H1 (cell line): Measurements from ENCODE around the gene RECK. TPM values are rescaled to one million over a fixed set of nuclear protein-coding genes. Genes with fewer than 3 reads are reported as not detected.
A peak's percentile ranks its signal among the peaks of the same experiment; 100 is the strongest.

ENCODE experiments used
- CTCF ChIA-PET: fragments of 300-600 bp; sonication (Branson Sonifier 250); formaldehyde crosslinking; loops from one replicate; lab custom pipeline; 2021; ENCODE audit not compliant: partially characterized antibody; lab: Charles Lee
- POLR2A ChIA-PET: fragments of 300-600 bp; sonication (Branson Sonifier 250); formaldehyde crosslinking; loops from one replicate; lab custom pipeline; 2021; ENCODE audit warnings: inconsistent platforms; ENCODE audit not compliant: partially characterized antibody; lab: Charles Lee
- DNase-seq, 2 experiments: peaks; one replicate each; pipeline versions ENCODE4 v3.0.0 to v3.0.0-alpha.2; 2010 to 2022; ENCODE audit warnings: low spot score in 2 of 2, low read depth in 1 of 2, mixed read lengths in 1 of 2
- FAIRE-seq: peaks from 2 replicates; lab custom pipeline; 2011; peaks lifted over from hg19 to GRCh38; lab: Jason Lieb, UNC
- H2AFZ ChIP-seq: 2 replicates; pipeline ENCODE4 v1.8.1; 2012; ENCODE audit warnings: low read length, inconsistent platforms
- H2AK5ac ChIP-seq: 2 replicates; pipeline ENCODE4 v1.6.1; 2013; ENCODE audit warnings: low read depth, low read length
- H2BK120ac ChIP-seq: replicated peaks from 2 replicates; pipeline ENCODE3; 2013; ENCODE audit warnings: low read depth, low read length, inconsistent platforms
- H2BK12ac ChIP-seq: 2 replicates; pipeline ENCODE4 v1.6.1; 2013; ENCODE audit warnings: low read depth, low read length
- H2BK15ac ChIP-seq: 2 replicates; pipeline ENCODE4 v1.6.1; 2013; ENCODE audit warnings: low read length
- H2BK20ac ChIP-seq: 2 replicates; pipeline ENCODE4 v1.6.1; 2013; ENCODE audit warnings: low read length
- H2BK5ac ChIP-seq: 2 replicates; pipeline ENCODE4 v1.6.1; 2013; ENCODE audit warnings: low read depth, low read length
- H3K14ac ChIP-seq: 2 replicates; pipeline ENCODE4 v1.6.1; 2013; ENCODE audit warnings: inconsistent platforms; ENCODE audit not compliant: insufficient read length
- H3K18ac ChIP-seq: 2 replicates; pipeline ENCODE4 v1.6.1; 2013; ENCODE audit warnings: low read length; ENCODE audit errors: extremely low read depth
- H3K23ac ChIP-seq: 2 replicates; pipeline ENCODE4 v1.6.1; 2013; ENCODE audit warnings: inconsistent platforms; ENCODE audit not compliant: insufficient read length
- H3K23me2 ChIP-seq: 2 replicates; pipeline ENCODE4 v1.6.1; 2013; ENCODE audit warnings: low read depth, low read length
- H3K27ac ChIP-seq: 2 replicates; pipeline ENCODE4 v1.6.1; 2011; ENCODE audit warnings: low read depth, low read length, inconsistent platforms
- H3K27me3 ChIP-seq, 4 experiments: replicated peaks in 1 of 4; 1 replicate in 1 of 4; 2 replicates in 3 of 4; pipeline versions ENCODE4 v1.6.1 to v1.8.1; 2011 to 2013; ENCODE audit warnings: low read length in 3 of 4, mild to moderate bottlenecking in 3 of 4, inconsistent platforms in 2 of 4, mixed read lengths in 2 of 4, moderate library complexity in 1 of 4; ENCODE audit not compliant: control insufficient read depth in 3 of 4, insufficient read depth in 3 of 4; ENCODE audit errors: extremely low read depth in 1 of 4
- H3K36me3 ChIP-seq, 4 experiments: 2 replicates each; pipeline versions ENCODE4 v1.6.1 to v1.8.1; 2011 to 2013; ENCODE audit warnings: mild to moderate bottlenecking in 4 of 4, low read length in 3 of 4, moderate library complexity in 2 of 4, control low read depth in 1 of 4, inconsistent platforms in 1 of 4; ENCODE audit not compliant: insufficient read depth in 4 of 4, control insufficient read depth in 2 of 4
- H3K4ac ChIP-seq: replicated peaks from 2 replicates; pipeline ENCODE3; 2013; ENCODE audit warnings: low read length, low read depth, mixed read lengths, inconsistent platforms; ENCODE audit not compliant: insufficient read length
- H3K4me1 ChIP-seq, 4 experiments: replicated peaks in 1 of 4; 1 replicate in 1 of 4; 2 replicates in 3 of 4; pipeline versions ENCODE4 v1.6.1 to v1.8.1; 2011 to 2013; ENCODE audit warnings: low read length in 3 of 4, inconsistent platforms in 2 of 4, mixed read lengths in 1 of 4; ENCODE audit not compliant: insufficient read depth in 4 of 4, control insufficient read depth in 3 of 4
- H3K4me2 ChIP-seq, 2 experiments: 2 replicates each; pipeline versions ENCODE4 v1.6.1 to v1.8.1; 2011 to 2013; ENCODE audit warnings: low read depth in 2 of 2, low read length in 2 of 2, control low read depth in 1 of 2, inconsistent platforms in 1 of 2, mild to moderate bottlenecking in 1 of 2; ENCODE audit not compliant: insufficient read depth in 1 of 2
- H3K4me3 ChIP-seq, 4 experiments: fragments of 200-600, 300-600 bp in 1 of 4; sonication (generic), shearing (Covaris generic), sonication (Bioruptor Twin) in 1 of 4; 2 replicates each; pipeline versions ENCODE4 v1.5.1 to v1.8.1; 2011 to 2016; ENCODE audit warnings: low read length in 4 of 4, low read depth in 3 of 4, control low read depth in 2 of 4, inconsistent platforms in 2 of 4, mild to moderate bottlenecking in 2 of 4, mixed read lengths in 1 of 4, moderate library complexity in 1 of 4; ENCODE audit not compliant: insufficient read depth in 2 of 4; ENCODE audit errors: extremely low read depth in 1 of 4
- H3K56ac ChIP-seq: replicated peaks from 2 replicates; pipeline ENCODE3; 2013; ENCODE audit warnings: low read depth, mild to moderate bottlenecking, mixed read lengths, low read length, inconsistent platforms; ENCODE audit not compliant: insufficient read length
- H3K79me1 ChIP-seq: 2 replicates; pipeline ENCODE4 v1.6.1; 2013; ENCODE audit warnings: low read depth, low read length, control low read depth
- H3K79me2 ChIP-seq, 2 experiments: 2 replicates each; pipeline versions ENCODE4 v1.6.1 to v1.8.1; 2012 to 2013; ENCODE audit warnings: low read length in 2 of 2, mild to moderate bottlenecking in 2 of 2, inconsistent platforms in 1 of 2; ENCODE audit not compliant: insufficient read depth in 2 of 2, control insufficient read depth in 1 of 2
- H3K9ac ChIP-seq, 4 experiments: replicated peaks in 1 of 4; 1 replicate in 1 of 4; 2 replicates in 3 of 4; pipeline versions ENCODE4 v1.6.1 to v1.8.1; 2011 to 2013; ENCODE audit warnings: low read depth in 3 of 4, low read length in 3 of 4, control low read depth in 2 of 4, mild to moderate bottlenecking in 2 of 4, moderate library complexity in 2 of 4, inconsistent platforms in 1 of 4; ENCODE audit errors: extremely low read depth in 1 of 4
- H3K9me3 ChIP-seq, 2 experiments: 2 replicates each; pipeline versions ENCODE4 v1.6.1 to v1.8.1; 2012 to 2013; ENCODE audit warnings: mild to moderate bottlenecking in 2 of 2, moderate library complexity in 2 of 2, control low read depth in 1 of 2, inconsistent platforms in 1 of 2, low read depth in 1 of 2, low read length in 1 of 2, mixed read lengths in 1 of 2; ENCODE audit not compliant: insufficient read depth in 2 of 2
- H4K20me1 ChIP-seq, 2 experiments: replicated peaks in 1 of 2; 2 replicates each; pipeline versions ENCODE3 to v1.8.1; 2011 to 2013; ENCODE audit warnings: inconsistent platforms in 2 of 2, low read length in 2 of 2, mild to moderate bottlenecking in 1 of 2; ENCODE audit not compliant: insufficient read depth in 2 of 2, control insufficient read depth in 1 of 2
- H4K5ac ChIP-seq: 2 replicates; pipeline ENCODE4 v1.6.1; 2013; ENCODE audit warnings: low read length, low read depth, mixed read lengths, inconsistent platforms; ENCODE audit not compliant: insufficient read length
- H4K8ac ChIP-seq: 2 replicates; pipeline ENCODE4 v1.8.0; 2013; ENCODE audit warnings: mild to moderate bottlenecking, moderate library complexity, low read length, inconsistent platforms; ENCODE audit not compliant: insufficient read depth; ENCODE audit errors: extremely low read depth
- H4K91ac ChIP-seq: replicated peaks from 2 replicates; pipeline ENCODE3; 2013; ENCODE audit warnings: low read length, mixed read lengths, inconsistent platforms; ENCODE audit not compliant: insufficient read length
- ATF3 ChIP-seq: IDR thresholded peaks from 2 replicates; pipeline ENCODE4 v1.6.1; 2011; ENCODE audit warnings: low read depth, mild to moderate bottlenecking, low read length; ENCODE audit not compliant: insufficient read depth
- BRCA1 ChIP-seq: IDR thresholded peaks from 2 replicates; pipeline ENCODE4 v1.6.1; 2012; ENCODE audit warnings: low read depth, low read length, improper control_type of control experiment
- CREB1 ChIP-seq: IDR thresholded peaks from 2 replicates; pipeline ENCODE4 v1.6.1; 2012; ENCODE audit warnings: inconsistent platforms
- HDAC2 ChIP-seq, 2 experiments: fragments of 300-600 bp in 1 of 2; sonication (generic) in 1 of 2; IDR thresholded peaks; 2 replicates each; pipeline ENCODE4 v1.6.1; 2011 to 2012; ENCODE audit warnings: low read depth in 2 of 2, low read length in 2 of 2, mild to moderate bottlenecking in 2 of 2, moderate library complexity in 2 of 2, borderline replicate concordance in 1 of 2, inconsistent platforms in 1 of 2
- JUND ChIP-seq: IDR thresholded peaks from 2 replicates; pipeline ENCODE4 v1.6.1; 2011; ENCODE audit warnings: mild to moderate bottlenecking, improper control_type of control experiment, low read length
- KDM5A ChIP-seq: fragments of 200-600 bp; IDR thresholded peaks from 2 replicates; pipeline ENCODE4 v1.7.1; 2012; ENCODE audit warnings: mild to moderate bottlenecking, low read length, inconsistent platforms, mixed read lengths
- POU5F1 ChIP-seq: IDR thresholded peaks from 2 replicates; pipeline ENCODE4 v1.6.1; 2011; ENCODE audit warnings: low read depth, mild to moderate bottlenecking, low read length, moderate library complexity
- RFX5 ChIP-seq: IDR thresholded peaks from 2 replicates; pipeline ENCODE4 v1.6.1; 2011; ENCODE audit warnings: low read depth, low read length, improper control_type of control experiment, borderline replicate concordance
- RNF2 ChIP-seq: fragments of 200-900, 300-1000 bp; sonication (generic); IDR thresholded peaks from 2 replicates; pipeline ENCODE4 v1.7.1; 2016; ENCODE audit warnings: borderline replicate concordance, low read depth, mild to moderate bottlenecking, antibody characterized with exemption, low read length; ENCODE audit not compliant: poor library complexity, severe bottlenecking; ENCODE audit errors: missing control alignments
- SP4 ChIP-seq: IDR thresholded peaks from 2 replicates; pipeline ENCODE4 v1.6.1; 2012; ENCODE audit warnings: low read length, inconsistent platforms
- TAF1 ChIP-seq: IDR thresholded peaks from 2 replicates; pipeline ENCODE4 v1.6.1; 2011; ENCODE audit warnings: mild to moderate bottlenecking, low read depth, low read length
- TEAD4 ChIP-seq: IDR thresholded peaks from 2 replicates; pipeline ENCODE4 v1.6.1; 2012; ENCODE audit warnings: low read depth, low read length, inconsistent platforms, mixed read lengths
- YY1 ChIP-seq: IDR thresholded peaks from 2 replicates; pipeline ENCODE4 v1.6.1; 2011; ENCODE audit warnings: low read depth, mild to moderate bottlenecking, low read length
- WGBS, 2 experiments: shearing (Covaris generic) in 1 of 2; methylation state at CpG; one replicate each; pipeline versions ENCODE4 v1.1.6 to v1.1.7; 2013 to 2015; ENCODE audit warnings: low lambda C conversion rate in 2 of 2, mixed read lengths in 2 of 2, inconsistent platforms in 1 of 2, low coverage in 1 of 2, missing lambda C conversion rate in 1 of 2; ENCODE audit not compliant: insufficient replicate concordance in 2 of 2, insufficient coverage in 1 of 2, insufficient read length in 1 of 2; ENCODE audit errors: extremely low coverage in 1 of 2, missing lambda C conversion rate in 1 of 2; 5-methylcytosine and 5-hydroxymethylcytosine counted together
- polyA plus RNA-seq, 7 experiments: library from polyadenylated mRNA; depleted of rRNA in 3 of 7; stranded (reverse) in 5 of 7; unstranded in 2 of 7; fragments of >200 nt in 5 of 7; fragments of 200-250 nt in 2 of 7; gene quantifications; 1 replicate in 5 of 7; 2 replicates in 1 of 7; 4 replicates in 1 of 7; pipeline versions ENCODE4 v1.2.1 to v1.2.3, GENCODE V29; 2011 to 2013; ENCODE audit warnings: missing spikeins in 2 of 7, mixed read lengths in 2 of 7
- total RNA-seq: library from RNA; stranded (reverse); fragmentation: NEBNext Ultra II Directional; extraction: Animal tissue kit (Norgen Biotek cat#: 25700); gene quantifications from 2 replicates; pipeline ENCODE4 v1.2.1, GENCODE V29; 2021
- TF ChIP-seq, protein P1 (sequence below): IDR thresholded peaks from 2 replicates; pipeline ENCODE4 v1.6.1; 2012; ENCODE audit warnings: inconsistent platforms

The RECK gene
- total and polyA plus RNA-seq, 2 of the 8 experiments (the other 6 are each of a cell fraction or from before 2014, with no cell fraction given): 5.4 to 9.8 TPM

GRCh38 chr9:36132086-36132485 lies 95.4 kb downstream of the RECK start:
- H3K79me1 ChIP-seq: no peaks in the 10 kb centered on the region
- no peaks in the 10 kb centered on the region for H3K9me3 ChIP-seq
- no peak overlapping the region for H4K91ac ChIP-seq
- no peak overlapping the region for H2BK5ac ChIP-seq
- peak overlapping the region in 1 of 4 experiments; percentile 25; a peak in 1 of 8 replicates for H3K4me3 ChIP-seq
- H2AK5ac ChIP-seq: no peak overlapping the region
- peak overlapping the region; percentile 48 for H4K5ac ChIP-seq
- ChIA-PET CTCF (interaction anchor here (0.6 to 1.5 kb wide), 2 partner anchors 13 to 35 kb away, joined by 3 to 5 read pairs; no protein-coding TSS in a partner anchor), POLR2A (no interaction called here)
- no peak overlapping the region for H4K8ac ChIP-seq
- peak overlapping the region; percentile 62; the same call in 1 of the 2 replicates for H2AFZ ChIP-seq
- 39% methylated on average over 3 of the region's 3 CpGs; no CpG with 5 or more reads in 1 of the 2 experiments for WGBS, 2 experiments
- H4K20me1 ChIP-seq: peaks cover 0 to 4% of the 10 kb centered on the region in 2 experiments
- FAIRE-seq: no peak
- H3K56ac ChIP-seq: no peak overlapping the region
- no peak overlapping the region for H3K4ac ChIP-seq
- peak overlapping the region; percentile 6 to 59; a peak in 2 of 4 replicates for H3K4me2 ChIP-seq
- no peaks in the 10 kb centered on the region; a peak in 1 of 8 replicates for H3K36me3 ChIP-seq
- H2BK20ac ChIP-seq: no peak overlapping the region
- no peak overlapping the region for H3K18ac ChIP-seq
- no peak overlapping the region for H3K14ac ChIP-seq
- H3K27ac ChIP-seq: no peak overlapping the region
- no peak overlapping the region for H2BK120ac ChIP-seq
- DNase-seq: no peak
- peaks cover 12% of the 10 kb centered on the region for H3K23me2 ChIP-seq
- no peak overlapping the region for H2BK12ac ChIP-seq
- peaks cover 1 to 30% (median 27%) of the 10 kb centered on the region in 4 experiments for H3K27me3 ChIP-seq
- H3K4me1 ChIP-seq: peaks cover 0 to 9% (median 6%) of the 10 kb centered on the region in 4 experiments; a peak in 6 of 7 replicates
- H3K23ac ChIP-seq: no peak overlapping the region
- no peak overlapping the region for H3K9ac ChIP-seq
- no peak overlapping the region for H2BK15ac ChIP-seq
- no peaks in the 10 kb centered on the region for H3K79me2 ChIP-seq
- TF ChIP-seq TEAD4 (no peak), YY1 (no peak), POU5F1 (no peak), SP4 (no peak), HDAC2 (IDR thresholded peaks at IDR 0.05; ENCODE audit: borderline replicate concordance in 1 of 2, low read depth in 2 of 2, low read length in 2 of 2) (no peak), KDM5A (no peak), CREB1 (no peak), ATF3 (no peak), JUND (no peak), RFX5 (no peak), RNF2 (no peak), BRCA1 (no peak), TAF1 (no peak)
- TF ChIP-seq, protein P1, sequence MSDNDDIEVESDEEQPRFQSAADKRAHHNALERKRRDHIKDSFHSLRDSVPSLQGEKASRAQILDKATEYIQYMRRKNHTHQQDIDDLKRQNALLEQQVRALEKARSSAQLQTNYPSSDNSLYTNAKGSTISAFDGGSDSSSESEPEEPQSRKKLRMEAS: no peak
